K562 (cell line): ENCODE results near the gene NME4. TPM values are rescaled to one million over a fixed set of nuclear protein-coding genes. Genes with fewer than 3 reads are reported as not detected.

Source experiments
- ADNP ChIP-seq: fragments of 200-800 bp; sonication (Bioruptor generic); IDR thresholded peaks from 2 replicates; pipeline ENCODE4 v1.6.1; 2016; ENCODE audit warnings: missing genetic modification characterization, missing compliant biosample characterization
- ARID1B ChIP-seq: fragments of 450-650 bp; IDR thresholded peaks from 2 replicates; pipeline ENCODE4 v1.6.1; 2016; ENCODE audit warnings: antibody characterized with exemption, mild to moderate bottlenecking, inconsistent platforms
- ATF4 ChIP-seq: fragments of 450-650 bp; formaldehyde crosslinking; IDR thresholded peaks from 2 replicates; pipeline ENCODE4 v1.4.0; 2022; ENCODE audit warnings: mild to moderate bottlenecking, moderate library complexity
- FOSL1 ChIP-seq: fragments of 200-800 bp; sonication (Bioruptor generic); conservative IDR thresholded peaks from 2 replicates; pipeline ENCODE4 v1.6.1; 2016; ENCODE audit warnings: missing genetic modification characterization, missing compliant biosample characterization
- FUS ChIP-seq: fragments of 200-400 bp; formaldehyde crosslinking; optimal IDR thresholded peaks from 2 replicates; pipeline ENCODE3; 2017; ENCODE audit warnings: low read depth, low read length
- GABPA ChIP-seq: fragments of 200-800 bp; sonication (Bioruptor generic); conservative IDR thresholded peaks from 2 replicates; pipeline ENCODE4 v1.6.1; 2016; ENCODE audit warnings: low read depth, missing genetic modification characterization, missing compliant biosample characterization
- GATAD2A ChIP-seq: fragments of 450-650 bp; IDR thresholded peaks from 2 replicates; pipeline ENCODE4 v1.6.1; 2017
- HDAC3 ChIP-seq: fragments of 450-650 bp; IDR thresholded peaks from 2 replicates; pipeline ENCODE4 v1.6.1; 2018; ENCODE audit warnings: borderline replicate concordance, mild to moderate bottlenecking, moderate library complexity; ENCODE audit not compliant: partially characterized antibody
- MBD1 ChIP-seq: fragments of 250-450 bp; sonication (Bioruptor Pico); IDR thresholded peaks from 2 replicates; pipeline ENCODE4 v1.8.0; 2022; ENCODE audit warnings: inconsistent platforms
- MEF2A ChIP-seq: IDR thresholded peaks from 2 replicates; pipeline ENCODE4 v1.6.1; 2011; ENCODE audit warnings: low read depth, mild to moderate bottlenecking, low read length, moderate library complexity; ENCODE audit not compliant: control insufficient read depth
- MEIS2 ChIP-seq: fragments of 450-650 bp; IDR thresholded peaks from 2 replicates; pipeline ENCODE4 v1.6.1; 2014; ENCODE audit warnings: mild to moderate bottlenecking; ENCODE audit not compliant: partially characterized antibody
- RBM17 ChIP-seq: fragments of 200-400 bp; formaldehyde crosslinking; IDR thresholded peaks from 2 replicates; pipeline ENCODE4 v1.6.1; 2017; ENCODE audit warnings: low read depth, mild to moderate bottlenecking, low read length, borderline replicate concordance
- RFX7 ChIP-seq: fragments of 250-450 bp; sonication (Bioruptor Pico); IDR thresholded peaks from 2 replicates; pipeline ENCODE4 v1.5.1; 2021; ENCODE audit warnings: mild to moderate bottlenecking
- SRSF7 ChIP-seq: fragments of 200-400 bp; formaldehyde crosslinking; optimal IDR thresholded peaks from 2 replicates; pipeline ENCODE3; 2017; ENCODE audit warnings: mild to moderate bottlenecking, low read depth, low read length
- TFAM ChIP-seq: fragments of 250-450 bp; sonication (Bioruptor Pico); conservative IDR thresholded peaks from 2 replicates; pipeline ENCODE4 v1.5.0; 2021; ENCODE audit warnings: mild to moderate bottlenecking, moderate library complexity
- YY1 ChIP-seq, 3 experiments: IDR thresholded peaks; 2 replicates each; pipeline ENCODE4 v1.6.1; 2011; ENCODE audit warnings: low read length in 2 of 3, mild to moderate bottlenecking in 2 of 3, moderate library complexity in 2 of 3, borderline replicate concordance in 1 of 3, control low read depth in 1 of 3, low read depth in 1 of 3; ENCODE audit not compliant: insufficient read depth in 3 of 3, insufficient replicate concordance in 2 of 3, control insufficient read depth in 1 of 3, insufficient read length in 1 of 3; ENCODE audit errors: extremely low read depth in 1 of 3
- ZFP30 ChIP-seq: fragments of 250-450 bp; sonication (Bioruptor Pico); IDR thresholded peaks from 2 replicates; pipeline ENCODE4 v1.8.0; 2022; ENCODE audit warnings: moderate library complexity, mild to moderate bottlenecking, inconsistent platforms, borderline replicate concordance
- ZNF197 ChIP-seq: fragments of 200-800 bp; sonication (Bioruptor generic); IDR thresholded peaks from 2 replicates; pipeline ENCODE4 v1.6.1; 2016; ENCODE audit warnings: low read depth, missing genetic modification characterization, missing compliant biosample characterization
- ZNF23 ChIP-seq: fragments of 250-450 bp; sonication (Bioruptor Pico); IDR thresholded peaks from 2 replicates; pipeline ENCODE4 v1.4.0; 2020; ENCODE audit warnings: mild to moderate bottlenecking
- ZNF277 ChIP-seq: fragments of 250-450 bp; sonication (Bioruptor Pico); IDR thresholded peaks from 2 replicates; pipeline ENCODE4 v1.8.0; 2022; ENCODE audit warnings: inconsistent platforms, mild to moderate bottlenecking, moderate library complexity, borderline replicate concordance
- ZNF41 ChIP-seq: fragments of 250-450 bp; sonication (Bioruptor Pico); conservative IDR thresholded peaks from 2 replicates; pipeline ENCODE4 v1.4.0; 2020; ENCODE audit warnings: mild to moderate bottlenecking
- ZNF449 ChIP-seq: fragments of 250-450 bp; sonication (Bioruptor Pico); IDR thresholded peaks from 2 replicates; pipeline ENCODE4 v1.8.0; 2022; ENCODE audit warnings: moderate library complexity, mild to moderate bottlenecking, inconsistent platforms
- ZNF696 ChIP-seq: fragments of 250-450 bp; sonication (Bioruptor Pico); conservative IDR thresholded peaks from 2 replicates; pipeline ENCODE4 v1.4.0; 2020; ENCODE audit warnings: mild to moderate bottlenecking, moderate library complexity
- ZNF780A ChIP-seq: fragments of 250-450 bp; sonication (Bioruptor Pico); IDR thresholded peaks from 2 replicates; pipeline ENCODE4 v1.5.0; 2021; ENCODE audit warnings: mild to moderate bottlenecking
- polyA plus RNA-seq, 8 experiments: library from polyadenylated mRNA; depleted of rRNA in 4 of 8; stranded (reverse) in 5 of 8; unstranded in 3 of 8; fragments of >200 nt; fragmentation: Nextera tagmentation in 2 of 8; fragmentation: Illumina TruSeq in 1 of 8; extraction: Ambion mirVana in 2 of 8; extraction: Trizol in 1 of 8; gene quantifications; 2 replicates each; pipeline versions ENCODE4 v1.2.1 to v1.2.3, GENCODE V29; 2011 to 2014; ENCODE audit warnings: inconsistent platforms in 1 of 8, missing spikeins in 1 of 8
- total RNA-seq, 7 experiments: library from RNA; depleted of rRNA in 6 of 7; stranded (reverse); fragments of >200 nt in 6 of 7; fragmentation: Illumina TruSeq in 2 of 7; extraction: Trizol in 2 of 7; gene quantifications; 2 replicates each; pipeline versions ENCODE4 v1.2.1 to v1.2.3, GENCODE V29; 2011 to 2021; ENCODE audit warnings: low replicate concordance in 1 of 7

Gene NME4
- total and polyA plus RNA-seq, 9 of the 15 experiments (the other 6 are each of a cell fraction or from before 2014, with no cell fraction given): 15.4 to 264 (median 139) TPM

- TF ChIP-seq ZNF277 (no peak), TFAM (CRISPR knock-in tag) (no peak), ZNF41 (CRISPR knock-in tag) (no peak), ZNF449 (CRISPR knock-in tag) (no peak), RFX7 (CRISPR knock-in tag) (no peak), HDAC3 (no peak), ZNF780A (CRISPR knock-in tag) (no peak), ARID1B (no peak), MEIS2 (no peak), RBM17 (no peak), MEF2A (no peak), FOSL1 (no peak), GABPA (no peak; the same call in 1 of the 2 replicates), FUS (no peak), GATAD2A (peak; percentile 79; the same call in 1 of the 2 replicates), ZFP30 (CRISPR knock-in tag) (no peak), ZNF696 (CRISPR knock-in tag) (no peak), ADNP (tag) (no peak), MBD1 (no peak), ZNF23 (no peak), ATF4 (CRISPR knock-in tag) (no peak), ZNF197 (CRISPR knock-in tag) (no peak), SRSF7 (no peak), YY1 (IDR thresholded peaks at IDR 0.05; ENCODE audit: borderline replicate concordance in 1 of 3, control insufficient read depth in 1 of 3, extremely low read depth in 1 of 3, insufficient read depth in 3 of 3, insufficient read length in 1 of 3, insufficient replicate concordance in 2 of 3, low read depth in 1 of 3, low read length in 2 of 3) (peak in 1 of 3 experiments; percentile 2)
These were observed 28.2 kb downstream of the NME4 start, which contains the start of gene RAB11FIP3 (continued) for GRCh38 chr16:425082-425718.
